ENCODE measurements around the gene SRD5A1.

GRCh38 chr5:6701491-6701890 lies 68.3 kb downstream of the SRD5A1 start:
- no peak for TF ChIP-seq GATA2 (IDR thresholded peaks at IDR 0.05; ENCODE audit: low read depth, low read length)
- no peak for TF ChIP-seq GATA3 (IDR thresholded peaks at IDR 0.05; ENCODE audit: low read depth, low read length)

Measured in SH-SY5Y (cell line).